PFSK-1 (cell line): ENCODE data around the gene AKT2.

Experiments used
- FOXP2 ChIP-seq: optimal IDR thresholded peaks from 2 replicates; pipeline ENCODE3; 2011; ENCODE audit warnings: borderline replicate concordance, control low read depth, inconsistent platforms; ENCODE audit not compliant: insufficient read depth; ENCODE audit errors: extremely low read length, extremely low read depth
- POLR2AphosphoS5 ChIP-seq: IDR thresholded peaks from 2 replicates; pipeline ENCODE4 v1.6.1; 2012; ENCODE audit warnings: low read depth, mild to moderate bottlenecking, control low read depth, low read length, moderate library complexity
- REST ChIP-seq, 2 experiments: IDR thresholded peaks; 2 replicates each; pipeline versions ENCODE4 v1.6.1 to v1.8.0; 2011 to 2012; ENCODE audit warnings: low read depth in 2 of 2, low read length in 2 of 2, control low read depth in 1 of 2, inconsistent platforms in 1 of 2, mild to moderate bottlenecking in 1 of 2, moderate library complexity in 1 of 2; ENCODE audit not compliant: insufficient read depth in 1 of 2
- SIN3A ChIP-seq: IDR thresholded peaks from 2 replicates; pipeline ENCODE4 v1.6.1; 2012; ENCODE audit warnings: mild to moderate bottlenecking, low read length, moderate library complexity, borderline replicate concordance; ENCODE audit not compliant: insufficient read depth
- TAF1 ChIP-seq: IDR thresholded peaks from 2 replicates; pipeline ENCODE4 v1.6.1; 2012; ENCODE audit warnings: low read length, control low read depth, borderline replicate concordance; ENCODE audit not compliant: insufficient read depth

Gene AKT2

DNA sequence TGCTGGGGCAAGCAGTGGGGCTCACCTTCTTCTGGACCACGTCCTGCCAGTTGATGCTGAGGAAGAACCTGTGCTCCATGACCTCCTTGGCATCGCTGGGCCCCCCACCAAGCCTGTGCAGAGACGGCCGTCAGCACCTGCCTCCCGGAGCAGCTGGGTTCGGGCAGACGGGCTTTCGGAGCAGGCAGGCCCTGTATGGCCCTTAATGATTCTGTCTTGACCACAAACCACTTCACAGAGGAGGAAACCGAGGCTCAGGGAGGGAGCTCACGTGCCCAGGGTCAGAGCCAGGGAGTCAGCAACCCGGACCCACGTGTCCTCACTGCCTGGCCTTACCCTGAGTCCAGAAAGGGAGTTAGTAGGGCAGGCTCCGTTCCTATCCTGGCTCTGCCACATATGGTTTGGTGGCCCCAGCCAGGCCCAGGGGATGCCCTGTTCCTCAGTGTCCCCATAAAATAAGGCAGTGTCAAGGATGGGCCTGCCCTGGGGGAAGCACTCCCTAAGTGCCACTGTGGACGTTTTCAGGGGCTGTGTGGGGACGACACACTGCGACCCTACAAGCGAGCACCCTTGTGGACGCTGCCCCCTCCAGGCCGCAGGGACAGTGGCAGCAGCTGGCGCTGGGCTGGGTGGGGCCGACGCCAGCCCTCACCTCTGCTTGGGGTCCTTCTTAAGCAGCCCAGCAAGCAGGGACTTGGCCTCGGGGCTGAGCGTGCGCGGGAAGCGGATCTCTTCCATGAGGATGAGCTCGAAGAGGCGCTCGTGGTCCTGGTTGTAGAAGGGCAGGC, 49.7 kb downstream of the AKT2 start:
- TF ChIP-seq REST (IDR thresholded peaks at IDR 0.05; ENCODE audit: insufficient read depth in 1 of 2, low read depth in 2 of 2, low read length in 2 of 2), result no peak
- TF ChIP-seq SIN3A, result no peak
- no peak for TF ChIP-seq TAF1

GRCh38 chr19:40234429-40235237, 50.5 kb downstream of the AKT2 start:
- TF ChIP-seq POLR2AphosphoS5, result no peak
- no peak for TF ChIP-seq SIN3A
- no peak for TF ChIP-seq REST (IDR thresholded peaks at IDR 0.05; ENCODE audit: insufficient read depth in 1 of 2, low read depth in 2 of 2, low read length in 2 of 2)
- no peak for TF ChIP-seq TAF1
- TF ChIP-seq FOXP2, result no peak

DNA sequence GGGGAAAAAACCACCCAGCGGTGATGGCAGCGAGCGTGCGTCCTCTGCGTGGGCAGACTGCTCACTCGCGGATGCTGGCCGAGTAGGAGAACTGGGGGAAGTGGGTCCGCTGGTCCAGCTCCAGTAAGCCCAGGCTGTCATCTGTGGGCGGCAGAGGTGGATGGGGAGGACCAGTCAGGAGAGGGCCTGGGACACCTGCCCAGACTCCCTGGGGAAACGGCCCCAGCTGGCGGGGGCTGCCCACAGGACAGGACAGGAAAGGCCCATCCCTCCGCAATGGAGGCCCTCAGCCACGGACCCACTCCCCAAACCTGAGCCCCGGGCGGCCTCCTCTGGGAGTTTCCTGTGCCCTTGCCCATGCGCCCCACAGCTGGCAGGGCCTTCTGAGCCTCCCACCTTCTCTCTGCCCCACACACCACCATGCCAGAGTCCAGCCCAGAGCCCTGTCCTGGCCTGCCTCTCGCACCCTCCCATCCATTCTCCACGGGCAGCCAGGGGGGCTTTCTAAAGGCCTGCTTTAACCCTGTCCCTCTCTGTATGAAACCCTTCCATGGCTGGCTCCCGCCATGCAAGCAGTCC, 51.2 kb downstream of the AKT2 start:
- TF ChIP-seq FOXP2 (no peak), POLR2AphosphoS5 (no peak), REST (IDR thresholded peaks at IDR 0.05; ENCODE audit: insufficient read depth in 1 of 2, low read depth in 2 of 2, low read length in 2 of 2) (no peak), SIN3A (no peak), TAF1 (no peak)

- no peak for TF ChIP-seq SIN3A
- no peak for TF ChIP-seq FOXP2
- no peak for TF ChIP-seq TAF1
- no peak for TF ChIP-seq POLR2AphosphoS5
- TF ChIP-seq REST (IDR thresholded peaks at IDR 0.05; ENCODE audit: insufficient read depth in 1 of 2, low read depth in 2 of 2, low read length in 2 of 2), result no peak
These were observed 52.0 kb downstream of the AKT2 start for GRCh38 chr19:40232949-40233810.
